Muscle of leg (tissue), 11 donors: ENCODE results near the gene MMP20. TPM values are rescaled to one million over a fixed set of nuclear protein-coding genes. Genes with fewer than 3 reads are reported as not detected.

Source experiments
- DNase-seq: peaks from one replicate; pipeline ENCODE4 v3.0.0; 2013
- H3K27ac ChIP-seq: one replicate; pipeline ENCODE4 v1.5.1; 2013; ENCODE audit warnings: mild to moderate bottlenecking, low read length, control low read depth
- H3K27me3 ChIP-seq: one replicate; pipeline ENCODE4 v1.6.1; 2013; ENCODE audit warnings: low read length; ENCODE audit not compliant: control insufficient read depth, insufficient read depth
- H3K36me3 ChIP-seq: one replicate; pipeline ENCODE4 v1.6.1; 2013; ENCODE audit warnings: low read length; ENCODE audit not compliant: control insufficient read depth, insufficient read depth
- H3K4me1 ChIP-seq: one replicate; pipeline ENCODE4 v1.6.1; 2013; ENCODE audit warnings: low read length; ENCODE audit not compliant: control insufficient read depth, insufficient read depth
- H3K4me3 ChIP-seq: one replicate; pipeline ENCODE4 v1.5.1; 2013; ENCODE audit warnings: low read length, control low read depth
- H3K9me3 ChIP-seq: replicated peaks from 2 replicates; pipeline ENCODE4 v1.6.1; 2013; ENCODE audit warnings: low read depth, low read length; ENCODE audit not compliant: control insufficient read depth
- whole genome bisulfite sequencing: methylation state at CpG from one replicate; pipeline ENCODE4 v1.1.5; 2013; ENCODE audit warnings: missing lambda C conversion rate; ENCODE audit not compliant: insufficient coverage; 5-methylcytosine and 5-hydroxymethylcytosine counted together
- polyA plus RNA-seq, 8 donors: library from polyadenylated mRNA; unstranded; fragments of 120-200 nt; gene quantifications; one replicate each; pipeline versions ENCODE4 v1.2.1 to v1.2.3, GENCODE V29; 2013; ENCODE audit warnings: inconsistent platforms in 1 of 8, low replicate concordance in 1 of 8; ENCODE audit not compliant: insufficient read length in 8 of 8, insufficient read depth in 1 of 8
- total RNA-seq: library from RNA; stranded (reverse); fragments of 120-200 nt; gene quantifications from one replicate; pipeline ENCODE4 v1.2.4, GENCODE V29; 2013

The MMP20 gene
- total and polyA plus RNA-seq, 9 donors = not detected

- no peak overlapping the region for H3K27ac ChIP-seq
- no peak overlapping the region for H3K4me3 ChIP-seq
- no peaks in the 10 kb centered on the region for H3K36me3 ChIP-seq
- no peaks in the 10 kb centered on the region for H3K9me3 ChIP-seq
- H3K27me3 ChIP-seq = no peaks in the 10 kb centered on the region
- DNase-seq = no peak
- 72% methylated on average over 4 of the region's 8 CpGs for WGBS
- H3K4me1 ChIP-seq = no peaks in the 10 kb centered on the region
Observed at GRCh38 chr11:102623998-102624397, 1.1 kb downstream of the MMP20 start.

GRCh38 chr11:102623128-102623527 is 2.0 kb downstream of the MMP20 start:
- no peaks in the 10 kb centered on the region for H3K9me3 ChIP-seq

GRCh38 chr11:102622258-102622657 is 2.9 kb downstream of the MMP20 start:
- no peak overlapping the region for H3K27ac ChIP-seq

More at GRCh38 chr11:102623128-102623527, 2.0 kb downstream of the MMP20 start:
- H3K27ac ChIP-seq = no peak overlapping the region
- H3K27me3 ChIP-seq = no peaks in the 10 kb centered on the region
- H3K4me3 ChIP-seq = no peak overlapping the region
- DNase-seq = no peak
- no peaks in the 10 kb centered on the region for H3K36me3 ChIP-seq
- 81% methylated on average over 3 of the region's 5 CpGs for WGBS
- no peaks in the 10 kb centered on the region for H3K4me1 ChIP-seq

GRCh38 chr11:102620818-102621561 is 4.1 kb downstream of the MMP20 start:
- no peaks in the 10 kb centered on the region for H3K36me3 ChIP-seq
- H3K4me3 ChIP-seq = no peak overlapping the region
- no peaks in the 10 kb centered on the region for H3K27me3 ChIP-seq
- no peak overlapping the region for H3K27ac ChIP-seq
- 49% methylated on average over 6 of the region's 12 CpGs for WGBS
- no peaks in the 10 kb centered on the region for H3K4me1 ChIP-seq
- DNase-seq = no peak
- no peaks in the 10 kb centered on the region for H3K9me3 ChIP-seq

More at GRCh38 chr11:102622258-102622657, 2.9 kb downstream of the MMP20 start:
- 43% methylated on average over 5 of the region's 5 CpGs for WGBS
- H3K27me3 ChIP-seq = no peaks in the 10 kb centered on the region
- DNase-seq = no peak
- H3K4me1 ChIP-seq = no peaks in the 10 kb centered on the region
- no peaks in the 10 kb centered on the region for H3K36me3 ChIP-seq
- no peaks in the 10 kb centered on the region for H3K9me3 ChIP-seq
- no peak overlapping the region for H3K4me3 ChIP-seq

- Histone ChIP-seq H3K4me3 (no peak overlapping the region), H3K36me3 (no peaks in the 10 kb centered on the region), H3K4me1 (no peaks in the 10 kb centered on the region), H3K9me3 (no peaks in the 10 kb centered on the region), H3K27me3 (no peaks in the 10 kb centered on the region), H3K27ac (no peak overlapping the region)
- DNase-seq = no peak
Observed at GRCh38 chr11:102620179-102620578, 5.0 kb downstream of the MMP20 start.

- Histone ChIP-seq H3K27ac (no peak overlapping the region), H3K36me3 (no peaks in the 10 kb centered on the region), H3K27me3 (no peaks in the 10 kb centered on the region), H3K4me1 (no peaks in the 10 kb centered on the region), H3K9me3 (no peaks in the 10 kb centered on the region), H3K4me3 (no peak overlapping the region)
- no peak for DNase-seq
- 40% methylated on average over 1 of the region's 1 CpG for WGBS
Observed at GRCh38 chr11:102617466-102618008, 7.6 kb downstream of the MMP20 start.

- 73% methylated on average over 3 of the region's 3 CpGs for WGBS
- H3K27ac ChIP-seq = no peak overlapping the region
- no peak overlapping the region for H3K4me3 ChIP-seq
- no peaks in the 10 kb centered on the region for H3K4me1 ChIP-seq
- H3K36me3 ChIP-seq = no peaks in the 10 kb centered on the region
- no peaks in the 10 kb centered on the region for H3K9me3 ChIP-seq
- DNase-seq = no peak
- no peaks in the 10 kb centered on the region for H3K27me3 ChIP-seq
Observed at GRCh38 chr11:102615894-102616432, 9.2 kb downstream of the MMP20 start.

GRCh38 chr11:102615077-102615893 is 9.8 kb downstream of the MMP20 start:
- no peaks in the 10 kb centered on the region for H3K36me3 ChIP-seq
- no peak overlapping the region for H3K4me3 ChIP-seq
- no peaks in the 10 kb centered on the region for H3K27me3 ChIP-seq
- no peak for DNase-seq
- WGBS = 67% methylated on average over 5 of the region's 7 CpGs
- no peak overlapping the region for H3K27ac ChIP-seq
- H3K9me3 ChIP-seq = no peaks in the 10 kb centered on the region
- H3K4me1 ChIP-seq = no peaks in the 10 kb centered on the region

GRCh38 chr11:102614485-102614884 is 10.6 kb downstream of the MMP20 start:
- no CpG with 5 or more reads among the region's 2 CpGs for WGBS

GRCh38 chr11:102614031-102614430 is 11.1 kb downstream of the MMP20 start:
- Histone ChIP-seq H3K9me3 (no peaks in the 10 kb centered on the region), H3K4me3 (no peak overlapping the region), H3K27me3 (no peaks in the 10 kb centered on the region), H3K27ac (no peak overlapping the region), H3K36me3 (no peaks in the 10 kb centered on the region), H3K4me1 (no peaks in the 10 kb centered on the region)
- WGBS = no CpG with 5 or more reads among the region's 2 CpGs
- no peak for DNase-seq

More at GRCh38 chr11:102614485-102614884, 10.6 kb downstream of the MMP20 start:
- Histone ChIP-seq H3K9me3 (no peaks in the 10 kb centered on the region), H3K27ac (no peak overlapping the region), H3K4me3 (no peak overlapping the region), H3K27me3 (no peaks in the 10 kb centered on the region), H3K36me3 (no peaks in the 10 kb centered on the region), H3K4me1 (no peaks in the 10 kb centered on the region)
- no peak for DNase-seq
